Activated naive CD4-positive, alpha-beta T cell treated with anti-CD3 and anti-CD28 coated beads, Interleukin-2, amount 50 U/mL, for 24 hours (primary cell): ENCODE results near the gene TM9SF4.
"Not testable (repeated sequence)": the region's sequence is repeated elsewhere in the genome, so short reads cannot be mapped to it uniquely, and the experiment has no call there.

Experiments used
- H3K27ac Mint-ChIP-seq: one replicate; pipeline ENCODE4 v1.8.0; 2021; ENCODE audit warnings: mild to moderate bottlenecking, mixed read lengths
- H3K27me3 Mint-ChIP-seq: one replicate; pipeline ENCODE4 v1.8.0; 2021; ENCODE audit warnings: mixed read lengths
- H3K36me3 Mint-ChIP-seq: one replicate; pipeline ENCODE4 v1.8.0; 2021; ENCODE audit warnings: mixed read lengths
- H3K4me1 Mint-ChIP-seq: one replicate; pipeline ENCODE4 v1.8.0; 2021; ENCODE audit warnings: mixed read lengths
- H3K4me3 Mint-ChIP-seq: one replicate; pipeline ENCODE4 v1.8.0; 2021; ENCODE audit warnings: mild to moderate bottlenecking, mixed read lengths
- H3K9me3 Mint-ChIP-seq: one replicate; pipeline ENCODE4 v1.8.0; 2021; ENCODE audit warnings: mixed read lengths

The TM9SF4 gene

DNA sequence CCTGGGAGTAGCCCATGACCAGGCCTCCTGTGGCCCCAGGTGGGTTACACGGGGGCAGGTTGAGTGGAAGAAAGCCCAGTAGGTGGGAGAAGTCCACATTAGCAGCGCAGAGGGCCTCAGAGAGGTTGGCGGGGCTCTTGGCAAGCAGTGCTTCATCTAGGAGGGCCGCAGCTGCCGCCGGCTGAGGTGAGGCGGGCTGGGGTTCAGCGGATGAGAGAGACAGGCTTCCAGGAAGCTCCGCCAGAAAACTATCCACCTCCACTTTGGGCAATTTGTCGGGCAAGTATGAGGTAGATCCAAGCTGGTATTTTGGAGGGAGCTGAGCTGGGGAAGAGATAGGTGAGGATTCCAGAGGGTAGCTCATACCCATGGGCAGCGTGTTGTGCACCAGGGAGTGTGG, 87.1 kb downstream of the TM9SF4 start:
- Mint-ChIP-seq H3K27ac (peak overlapping the region; percentile 35), H3K36me3 (peaks cover 30% of the 10 kb centered on the region), H3K4me1 (peaks cover 49% of the 10 kb centered on the region)
- H3K27me3 Mint-ChIP-seq, H3K9me3 Mint-ChIP-seq, H3K4me3 Mint-ChIP-seq: not testable (repeated sequence)

DNA sequence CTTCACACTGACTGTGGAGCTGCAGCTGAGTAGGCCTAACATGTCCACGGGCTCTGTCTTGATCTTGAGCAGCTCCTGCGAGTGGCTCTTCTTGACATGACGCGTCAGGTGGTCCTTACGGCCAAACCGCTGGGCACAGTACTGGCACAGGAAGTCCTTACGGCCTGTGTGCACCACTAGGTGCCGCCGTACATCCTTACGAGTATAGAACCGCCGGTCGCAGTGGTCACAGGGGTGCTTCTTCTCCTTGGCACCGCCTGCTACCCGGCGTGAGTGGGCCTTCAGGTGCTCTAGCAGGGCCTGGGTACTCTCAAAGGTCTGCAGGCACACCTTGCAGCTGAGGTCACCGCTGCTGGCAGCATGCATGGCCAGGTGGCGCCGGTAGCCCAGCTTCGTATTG, 87.6 kb downstream of the TM9SF4 start:
- Mint-ChIP-seq H3K36me3 (peaks cover 33% of the 10 kb centered on the region), H3K4me1 (peaks cover 49% of the 10 kb centered on the region)
- H3K27ac Mint-ChIP-seq, H3K9me3 Mint-ChIP-seq, H3K27me3 Mint-ChIP-seq, H3K4me3 Mint-ChIP-seq: not testable (repeated sequence)

DNA sequence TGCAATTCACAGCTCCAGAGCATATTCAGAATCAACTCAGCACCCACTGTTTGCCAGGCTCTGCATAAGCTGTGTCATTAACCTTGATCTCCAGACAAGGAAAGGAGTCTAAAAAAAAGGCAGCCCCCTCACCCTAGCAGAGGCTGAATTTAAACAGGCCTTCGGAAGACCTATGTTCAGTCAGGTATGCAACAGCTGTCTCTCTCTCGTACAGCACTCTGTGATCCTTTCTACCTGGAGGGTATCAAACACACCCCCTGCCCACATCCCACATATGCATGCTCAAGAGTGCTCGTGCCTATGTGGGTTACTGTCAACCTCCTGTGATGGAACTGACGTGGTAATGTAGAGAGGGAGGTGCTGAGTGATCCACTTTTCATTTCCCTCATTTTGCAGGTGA, 89.5 kb downstream of the TM9SF4 start:
- H3K27ac Mint-ChIP-seq = peak overlapping the region; percentile 41
- peaks cover 35% of the 10 kb centered on the region for H3K36me3 Mint-ChIP-seq
- peak overlapping the region; percentile 59 for H3K4me3 Mint-ChIP-seq
- H3K9me3 Mint-ChIP-seq = no peaks in the 10 kb centered on the region
- peaks cover 57% of the 10 kb centered on the region for H3K4me1 Mint-ChIP-seq
- H3K27me3 Mint-ChIP-seq = no peaks in the 10 kb centered on the region

DNA sequence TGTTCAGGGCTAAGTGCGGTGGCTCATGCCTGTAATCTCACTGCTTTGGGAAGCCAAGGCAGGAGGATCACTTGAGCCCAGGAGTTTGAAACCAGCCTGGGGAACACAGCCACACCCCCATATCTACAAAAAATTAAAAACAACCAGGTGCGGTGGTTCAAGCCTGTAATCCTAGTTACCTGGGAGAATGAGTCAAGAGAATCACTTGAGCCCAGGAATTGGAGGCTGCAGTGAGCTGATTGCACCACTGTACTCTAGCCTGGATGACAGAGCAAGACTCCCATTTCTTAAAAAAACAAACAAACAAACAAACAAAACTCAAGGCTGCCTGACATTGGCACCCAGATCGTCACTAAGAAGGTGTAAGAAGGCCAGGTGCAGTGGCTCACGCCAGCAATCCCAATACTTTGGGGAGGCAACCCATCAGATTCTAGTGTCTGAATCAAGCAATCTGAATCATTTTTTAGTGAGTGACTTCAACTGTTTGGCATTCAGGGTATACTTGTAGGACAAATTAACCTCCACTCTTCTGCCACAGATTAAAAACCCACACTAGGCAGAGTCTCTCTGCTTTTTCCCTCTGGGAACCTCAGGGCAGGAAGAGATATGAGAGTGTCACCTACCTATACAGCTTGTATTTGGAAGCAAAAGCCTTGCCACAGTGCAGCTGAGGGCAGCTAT, 91.9 kb downstream of the TM9SF4 start:
- H3K36me3 Mint-ChIP-seq = peaks cover 42% of the 10 kb centered on the region
- H3K4me3 Mint-ChIP-seq = peak overlapping the region; percentile 100
- H3K27me3 Mint-ChIP-seq = no peaks in the 10 kb centered on the region
- peak overlapping the region; percentile 88 for H3K27ac Mint-ChIP-seq
- peaks cover 71% of the 10 kb centered on the region for H3K4me1 Mint-ChIP-seq
- no peaks in the 10 kb centered on the region for H3K9me3 Mint-ChIP-seq

DNA sequence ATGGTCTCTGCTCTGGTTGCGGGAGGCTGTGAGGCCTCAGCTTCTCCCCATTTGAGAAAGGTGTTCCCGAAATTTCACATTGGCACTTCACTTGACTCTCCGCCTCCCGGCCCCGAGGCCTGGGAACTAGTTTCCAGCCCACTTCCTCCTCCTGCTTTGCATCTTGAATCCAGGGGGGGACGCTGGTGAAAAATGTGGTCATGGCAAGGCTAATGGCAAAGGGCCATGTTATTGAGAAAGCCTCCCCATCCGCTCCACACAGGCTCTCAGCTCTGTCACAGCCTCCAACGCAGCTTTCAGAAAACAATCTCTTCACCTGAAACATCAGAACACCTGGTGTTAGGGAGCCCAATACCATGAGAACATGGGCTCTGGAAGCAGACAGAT, 92.5 kb downstream of the TM9SF4 start:
- Mint-ChIP-seq H3K4me1 (peaks cover 71% of the 10 kb centered on the region), H3K27me3 (no peaks in the 10 kb centered on the region), H3K9me3 (no peaks in the 10 kb centered on the region), H3K36me3 (peaks cover 46% of the 10 kb centered on the region), H3K27ac (peak overlapping the region; percentile 88), H3K4me3 (peak overlapping the region; percentile 100)

DNA sequence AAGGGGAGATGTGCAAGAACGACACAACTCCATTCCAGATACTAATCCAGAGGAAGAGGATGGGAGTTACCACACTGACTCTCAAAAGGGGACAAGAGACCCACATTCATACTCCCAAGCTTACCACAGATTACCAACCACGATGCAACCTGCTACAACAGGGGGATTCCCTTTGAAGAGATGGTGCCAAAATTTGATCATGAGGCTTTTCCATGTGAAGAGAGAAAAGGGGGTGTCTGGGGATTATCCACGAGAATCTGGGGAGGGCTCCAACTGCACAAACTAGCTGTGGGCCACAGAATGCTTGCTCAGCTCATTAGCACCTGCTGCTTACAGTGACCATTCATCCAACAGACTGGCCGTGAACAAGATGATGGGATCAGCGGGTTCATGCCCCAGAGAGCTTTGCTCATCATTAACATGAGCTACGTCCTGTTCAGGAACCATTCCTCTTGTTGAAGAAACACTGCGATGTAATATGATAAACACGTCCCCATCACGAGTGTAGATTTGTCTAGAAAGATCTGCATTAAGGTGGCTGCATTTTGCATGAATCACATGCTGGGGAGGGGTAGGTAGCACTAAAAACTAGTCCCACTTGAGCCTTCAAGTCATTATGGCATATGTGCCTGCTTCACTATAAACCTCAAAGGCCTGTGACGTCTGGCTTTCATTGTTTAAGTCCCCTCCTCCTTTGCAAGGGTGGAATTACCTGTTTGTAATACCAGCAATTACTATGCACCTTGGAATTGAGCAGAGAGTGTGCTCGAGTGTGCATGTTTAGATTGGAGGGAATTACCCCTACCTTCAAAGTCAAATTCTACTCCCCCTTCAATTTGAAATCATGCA, 94.1 kb downstream of the TM9SF4 start:
- H3K27ac Mint-ChIP-seq = peak overlapping the region; percentile 99
- H3K36me3 Mint-ChIP-seq = peaks cover 41% of the 10 kb centered on the region
- H3K4me3 Mint-ChIP-seq = peak overlapping the region; percentile 100

DNA sequence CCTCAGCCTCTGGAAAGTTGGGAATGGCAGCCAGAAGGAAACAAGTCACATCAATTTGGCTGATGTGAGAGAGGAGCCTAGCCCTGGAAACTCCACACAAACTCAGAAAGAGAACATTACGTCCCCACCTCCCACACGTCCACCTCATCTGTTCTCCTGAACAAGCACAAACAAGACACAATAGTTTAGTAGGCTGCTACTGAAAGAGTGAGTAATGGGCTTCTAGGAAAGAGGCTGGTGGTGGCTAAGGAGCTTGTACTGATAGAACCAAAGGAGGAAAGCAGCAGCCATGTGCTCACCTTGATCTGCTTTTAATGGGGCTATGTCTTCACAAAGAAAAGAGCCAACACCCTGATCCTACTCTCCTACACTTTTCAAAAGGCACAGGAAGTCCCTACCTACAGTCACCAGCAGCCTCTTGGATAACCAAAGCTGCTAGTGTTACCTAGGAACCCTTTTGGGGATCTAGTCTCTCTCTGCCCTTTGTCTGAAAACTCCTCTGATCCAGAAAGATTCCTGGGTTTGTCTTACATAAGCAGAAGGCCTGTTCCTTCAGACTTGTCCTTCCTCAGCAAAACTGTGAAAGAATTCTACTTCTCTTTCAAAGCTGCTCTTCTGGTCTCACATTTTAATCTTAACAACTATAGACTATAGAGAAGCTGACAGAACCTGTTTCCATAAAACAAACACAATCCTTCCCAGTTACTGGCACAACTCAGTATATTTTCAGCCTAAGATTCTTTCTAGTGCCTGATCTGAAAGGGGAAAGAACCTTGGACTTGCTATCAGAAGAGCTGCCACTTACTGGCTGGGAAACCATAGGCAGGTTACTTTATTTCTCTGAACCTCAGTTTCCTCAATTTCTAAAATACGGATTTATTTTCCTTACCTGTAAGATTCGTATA, 94.9 kb downstream of the TM9SF4 start:
- Mint-ChIP-seq H3K4me3 (peak overlapping the region; percentile 100), H3K27ac (peak overlapping the region; percentile 99), H3K27me3 (no peaks in the 10 kb centered on the region), H3K4me1 (peaks cover 68% of the 10 kb centered on the region), H3K36me3 (peaks cover 41% of the 10 kb centered on the region), H3K9me3 (no peaks in the 10 kb centered on the region)

More for the DNA sequence above, 94.1 kb downstream of the TM9SF4 start:
- Mint-ChIP-seq H3K4me1 (peaks cover 68% of the 10 kb centered on the region), H3K27me3 (no peaks in the 10 kb centered on the region), H3K9me3 (no peaks in the 10 kb centered on the region)

DNA sequence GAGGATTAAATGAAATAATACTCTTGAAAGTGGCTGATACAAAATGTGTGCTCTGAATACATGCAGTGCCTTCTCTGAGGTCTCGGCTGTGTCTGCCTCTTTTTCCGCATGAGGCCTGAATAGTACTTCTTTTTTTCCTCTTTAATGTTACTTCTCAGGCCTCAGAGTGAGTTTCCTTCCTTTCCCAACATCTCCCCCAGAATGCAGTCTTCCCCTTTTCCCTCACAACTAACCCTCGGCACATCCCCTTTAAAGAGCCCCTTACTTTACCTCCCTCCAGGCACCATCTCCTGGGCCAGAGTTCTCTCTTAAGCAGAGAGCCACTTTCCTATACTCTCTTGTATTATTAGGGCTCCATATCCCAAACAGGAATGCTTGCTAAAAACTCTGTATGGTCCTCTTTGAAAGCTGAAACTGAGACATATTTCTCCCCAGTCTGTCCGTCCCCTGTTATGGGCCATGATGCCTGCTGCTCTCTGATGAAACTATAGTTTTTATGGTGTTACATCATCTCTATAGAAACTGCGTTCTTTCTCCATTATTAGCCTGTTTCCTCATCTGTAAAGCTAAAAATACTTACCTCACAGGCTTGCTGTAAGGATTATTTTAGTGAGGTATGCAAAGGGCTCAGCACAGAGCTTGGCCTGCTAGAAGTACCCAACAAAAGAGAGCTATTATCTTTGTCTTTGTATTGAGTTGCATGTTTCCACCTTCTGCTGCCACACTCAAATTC, 95.8 kb downstream of the TM9SF4 start:
- H3K27ac Mint-ChIP-seq = peak overlapping the region; percentile 99
- peak overlapping the region; percentile 100 for H3K4me3 Mint-ChIP-seq
- no peaks in the 10 kb centered on the region for H3K9me3 Mint-ChIP-seq
- H3K4me1 Mint-ChIP-seq = peaks cover 74% of the 10 kb centered on the region
- H3K36me3 Mint-ChIP-seq = peaks cover 42% of the 10 kb centered on the region
- H3K27me3 Mint-ChIP-seq = no peaks in the 10 kb centered on the region

DNA sequence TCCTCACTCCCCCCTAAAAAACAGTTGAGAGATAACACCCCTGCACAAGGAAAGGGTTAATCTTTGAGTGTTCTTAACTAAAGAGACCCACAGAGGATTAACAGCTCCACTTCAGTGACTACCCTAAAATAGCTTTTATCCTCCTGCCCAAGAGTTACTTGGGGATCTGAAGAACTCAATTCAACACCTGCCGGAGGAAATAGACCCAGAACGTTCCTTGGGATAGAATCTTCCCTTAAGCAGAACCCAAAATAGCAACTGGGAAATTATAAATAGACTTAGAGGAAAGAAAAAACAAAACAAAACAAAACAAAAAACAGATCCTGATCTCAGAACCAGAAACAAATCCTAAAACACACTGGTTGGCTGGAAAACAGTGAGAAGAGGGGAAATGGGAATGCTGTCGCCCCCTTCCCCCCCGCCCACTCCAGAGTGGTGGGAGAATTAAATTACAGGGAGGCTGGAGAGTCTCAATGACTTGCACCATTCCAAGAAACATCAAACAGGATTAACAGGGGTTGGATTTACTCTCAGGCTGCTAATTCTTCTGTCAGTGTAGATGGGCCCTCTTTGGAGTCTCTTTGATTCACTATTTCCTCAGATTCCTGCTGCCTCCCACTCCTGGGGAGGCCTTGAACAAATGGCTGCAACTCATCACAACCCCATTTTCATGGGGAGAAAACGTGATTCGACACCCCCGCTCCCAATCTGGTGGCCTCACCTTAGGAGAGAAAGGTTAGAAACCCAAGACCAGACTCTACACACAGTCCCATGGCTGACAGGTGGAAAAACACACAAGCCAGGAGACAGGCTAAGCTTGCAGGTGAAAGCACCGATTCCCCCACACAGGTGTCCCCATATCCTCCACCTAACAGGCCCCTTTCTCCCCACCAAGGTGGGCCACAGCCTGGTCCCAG, 96.6 kb downstream of the TM9SF4 start:
- Mint-ChIP-seq H3K36me3 (peaks cover 48% of the 10 kb centered on the region), H3K4me1 (peaks cover 78% of the 10 kb centered on the region), H3K9me3 (no peaks in the 10 kb centered on the region), H3K27ac (peak overlapping the region; percentile 99), H3K27me3 (no peaks in the 10 kb centered on the region), H3K4me3 (peak overlapping the region; percentile 100)

DNA sequence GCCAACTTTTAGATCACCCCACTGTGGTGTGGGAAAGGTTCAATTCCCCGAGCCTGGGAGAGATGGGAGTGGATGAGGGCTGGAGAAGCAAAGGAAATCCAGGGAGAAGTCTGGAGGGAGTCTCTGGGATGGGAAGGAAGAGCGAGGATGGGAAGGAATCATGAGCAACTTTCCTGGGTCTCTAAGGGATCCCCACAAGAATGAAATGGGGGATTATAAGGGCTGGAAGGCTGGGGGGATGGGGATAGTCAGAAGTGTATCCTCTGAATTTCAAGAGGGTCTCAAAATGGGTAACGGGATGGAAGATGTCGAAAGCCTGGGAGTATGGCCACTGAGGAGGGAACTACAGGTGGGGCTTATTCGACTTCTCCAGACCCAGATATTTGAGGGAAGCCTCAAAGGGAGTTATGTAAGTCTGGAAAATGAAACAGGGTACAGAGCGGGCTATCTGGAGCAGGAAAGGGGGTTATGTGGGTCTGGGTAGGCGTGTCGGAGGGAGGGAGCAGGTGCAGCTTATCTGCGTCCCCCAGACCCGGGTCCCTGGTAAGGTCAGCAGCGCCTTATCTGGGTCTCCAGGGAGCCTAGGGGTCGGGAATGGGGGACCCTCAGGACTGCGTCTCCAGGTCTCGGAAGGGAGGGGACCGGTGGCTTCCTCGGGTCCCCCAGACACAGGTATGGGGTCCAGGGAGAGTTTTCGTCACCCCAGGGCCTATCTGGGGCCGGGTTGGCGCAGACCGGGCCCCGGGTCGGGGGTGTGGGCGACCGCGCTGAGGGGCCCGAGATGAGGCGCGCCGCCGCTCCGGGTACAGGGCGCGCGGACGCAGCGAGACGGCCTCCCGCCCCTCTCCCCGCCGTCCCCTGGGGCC, 97.5 kb downstream of the TM9SF4 start:
- Mint-ChIP-seq H3K4me3 (peak overlapping the region; percentile 100), H3K9me3 (no peaks in the 10 kb centered on the region), H3K27ac (peak overlapping the region; percentile 99), H3K4me1 (peaks cover 78% of the 10 kb centered on the region), H3K36me3 (peaks cover 52% of the 10 kb centered on the region), H3K27me3 (no peaks in the 10 kb centered on the region)

DNA sequence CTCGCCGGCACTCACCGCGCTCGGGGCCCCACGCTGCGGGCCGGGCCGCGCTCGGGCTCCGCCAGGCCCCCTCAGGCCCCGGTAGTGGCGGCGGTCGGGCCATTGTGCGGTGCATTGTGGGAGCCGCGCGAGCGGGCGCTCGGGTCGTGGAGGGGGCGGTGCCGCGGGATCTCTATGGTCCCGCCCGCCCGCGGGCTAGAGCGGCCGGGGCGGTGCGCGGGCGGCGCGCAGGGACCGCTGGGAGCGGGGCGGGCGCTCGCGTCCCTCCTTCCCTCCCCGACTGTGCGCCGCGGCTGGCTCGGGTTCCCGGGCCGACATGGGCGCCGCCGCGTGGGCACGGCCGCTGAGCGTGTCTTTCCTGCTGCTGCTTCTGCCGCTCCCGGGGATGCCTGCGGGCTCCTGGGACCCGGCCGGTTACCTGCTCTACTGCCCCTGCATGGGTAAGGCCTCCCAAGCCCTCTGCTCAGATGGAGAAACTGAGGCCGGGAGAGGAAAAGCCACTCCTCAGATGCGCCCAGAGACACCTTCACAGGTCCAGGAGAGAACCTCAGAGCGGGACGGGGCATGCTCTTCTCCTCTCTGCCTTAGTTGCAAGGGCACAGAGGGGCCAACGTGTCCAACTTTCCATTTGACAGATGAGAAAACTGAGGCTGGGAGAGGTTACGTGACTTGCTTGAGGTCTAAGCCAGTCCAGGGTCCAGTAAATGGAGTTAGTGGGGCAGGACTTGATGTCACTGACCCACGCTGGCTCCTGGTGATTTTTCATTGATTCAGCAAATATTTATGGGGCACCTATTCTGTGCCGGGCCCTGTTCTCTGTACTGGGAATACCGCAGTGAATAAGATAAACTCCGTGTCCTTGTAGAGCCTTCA, 98.3 kb downstream of the TM9SF4 start, which contains the start of the genes PLAGL2 and POFUT1:
PLAGL2 (minus strand) TSS at position 118 of the 873 bp plus-strand sequence. CDS start 5,565 bp downstream, outside the sequence.
POFUT1 (plus strand) TSS at position 255 of the 873 bp plus-strand sequence; CDS start at position 317, 62 bp downstream.
- peaks cover 48% of the 10 kb centered on the region for H3K36me3 Mint-ChIP-seq
- no peaks in the 10 kb centered on the region for H3K9me3 Mint-ChIP-seq
- H3K4me1 Mint-ChIP-seq = peaks cover 72% of the 10 kb centered on the region
- H3K27me3 Mint-ChIP-seq = no peaks in the 10 kb centered on the region
- H3K27ac Mint-ChIP-seq = peak within 1 kb of the TSS; percentile 99
- H3K4me3 Mint-ChIP-seq = peak within 1 kb of the TSS; percentile 100

DNA sequence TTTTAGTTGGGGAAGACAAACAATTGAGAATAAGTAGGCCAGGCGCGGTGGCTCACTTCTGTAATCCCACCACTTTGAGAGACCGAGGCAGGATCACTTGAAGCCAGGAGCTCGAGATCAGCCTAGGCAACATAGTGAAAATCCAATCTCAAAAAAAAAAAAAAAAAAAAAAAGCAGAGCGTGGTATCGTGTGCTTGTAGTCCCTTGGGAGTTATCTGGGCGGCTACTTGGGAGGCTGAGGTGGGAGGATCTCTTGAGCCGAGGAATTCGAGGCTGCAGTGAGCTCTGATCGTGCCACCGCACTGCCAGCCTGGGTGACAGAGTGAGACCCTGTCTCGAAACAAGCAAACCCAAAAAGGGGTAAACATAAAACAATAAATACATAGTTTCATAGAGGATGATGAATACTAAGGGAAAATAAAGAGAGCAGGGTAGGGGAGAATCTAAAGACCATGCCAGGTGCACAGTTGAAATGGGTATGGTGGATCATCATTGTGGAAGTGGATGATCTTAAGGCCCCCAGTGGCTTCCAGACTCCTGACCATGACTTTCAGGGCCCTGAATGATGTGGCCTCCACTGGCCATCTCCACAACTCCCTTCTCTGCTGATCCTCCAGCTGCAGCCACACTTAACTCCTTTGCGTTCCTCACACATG, 99.1 kb downstream of the TM9SF4 start:
- Mint-ChIP-seq H3K4me1 (peaks cover 65% of the 10 kb centered on the region), H3K27me3 (no peaks in the 10 kb centered on the region), H3K36me3 (peaks cover 43% of the 10 kb centered on the region), H3K27ac (peak overlapping the region; percentile 83), H3K4me3 (peak overlapping the region; percentile 91), H3K9me3 (no peaks in the 10 kb centered on the region)
